Left ventricle myocardium superior (tissue), 1 donor: ENCODE measurements around the gene ADAMTSL1. TPM values are rescaled to one million over a fixed set of nuclear protein-coding genes. Genes with fewer than 3 reads are reported as not detected.
A peak's percentile ranks its signal among the peaks of the same experiment; 100 is the strongest.

ENCODE experiments used
- ATAC-seq: fragments of 200-7000 bp; cut with Tn5 transposase; one replicate; pipeline ENCODE4 v1.9.1; 2020; ENCODE audit warnings: mild to moderate bottlenecking, moderate library complexity
- DNase-seq: peaks from one replicate; pipeline ENCODE4 v3.0.0-alpha.2; 2020
- intact Hi-C: fragments of 100-400 bp; cut with micrococcal nuclease; formaldehyde crosslinking; loops from one replicate; pipeline ENCODE4 v1.11.0; 2022
- total RNA-seq: library from RNA; stranded (reverse); fragmentation: NEBNext Ultra II Directional; extraction: Animal tissue kit (Norgen Biotek cat#: 25700); gene quantifications from one replicate; pipeline ENCODE4 v1.2.1, GENCODE V29; 2021
- donor health status: DM: no; HTN: yes; CAD: no; lungs with severe emphysema.

The ADAMTSL1 gene
- total RNA-seq, 1 donor from 2014 or later = 0.97 TPM

- DNase-seq = no peak
- peak; percentile 41 for ATAC-seq
- intact Hi-C loops = no loop called here
Observed at GRCh38 chr9:18678821-18679590, 205.1 kb downstream of the ADAMTSL1 start.

GRCh38 chr9:18682907-18683306 is 209.0 kb downstream of the ADAMTSL1 start:
- no peak for ATAC-seq
- DNase-seq = no peak
- intact Hi-C loops = no loop called here

DNA sequence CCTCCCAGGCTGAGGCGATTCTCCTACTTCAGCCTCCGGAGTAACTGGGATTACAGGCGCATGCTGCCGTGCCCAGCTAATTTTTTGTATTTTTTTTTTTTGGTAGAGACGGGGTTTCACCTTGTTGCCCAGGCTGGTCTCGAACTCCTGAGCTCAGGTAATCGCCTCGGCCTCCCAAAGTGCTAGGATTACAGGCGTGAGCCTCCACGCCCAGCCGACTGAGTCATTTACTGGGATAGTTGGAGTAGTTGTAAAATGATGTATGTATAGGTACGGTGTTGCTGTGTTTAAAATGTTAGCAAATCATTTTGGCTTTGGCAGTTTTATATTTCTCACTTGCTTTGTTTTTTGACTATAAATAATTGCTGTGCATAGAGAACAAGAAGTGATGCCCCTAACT is 209.4 kb downstream of the ADAMTSL1 start:
- intact Hi-C loops = no loop called here
- no peak for ATAC-seq
- no peak for DNase-seq

- intact Hi-C loops = no loop called here
- ATAC-seq (no peak), DNase-seq (no peak)
Observed at GRCh38 chr9:18683851-18684250, 209.9 kb downstream of the ADAMTSL1 start.

GRCh38 chr9:18684593-18685317 is 210.8 kb downstream of the ADAMTSL1 start:
- DNase-seq (no peak), ATAC-seq (peak; percentile 21)
- intact Hi-C loops = no loop called here

DNA sequence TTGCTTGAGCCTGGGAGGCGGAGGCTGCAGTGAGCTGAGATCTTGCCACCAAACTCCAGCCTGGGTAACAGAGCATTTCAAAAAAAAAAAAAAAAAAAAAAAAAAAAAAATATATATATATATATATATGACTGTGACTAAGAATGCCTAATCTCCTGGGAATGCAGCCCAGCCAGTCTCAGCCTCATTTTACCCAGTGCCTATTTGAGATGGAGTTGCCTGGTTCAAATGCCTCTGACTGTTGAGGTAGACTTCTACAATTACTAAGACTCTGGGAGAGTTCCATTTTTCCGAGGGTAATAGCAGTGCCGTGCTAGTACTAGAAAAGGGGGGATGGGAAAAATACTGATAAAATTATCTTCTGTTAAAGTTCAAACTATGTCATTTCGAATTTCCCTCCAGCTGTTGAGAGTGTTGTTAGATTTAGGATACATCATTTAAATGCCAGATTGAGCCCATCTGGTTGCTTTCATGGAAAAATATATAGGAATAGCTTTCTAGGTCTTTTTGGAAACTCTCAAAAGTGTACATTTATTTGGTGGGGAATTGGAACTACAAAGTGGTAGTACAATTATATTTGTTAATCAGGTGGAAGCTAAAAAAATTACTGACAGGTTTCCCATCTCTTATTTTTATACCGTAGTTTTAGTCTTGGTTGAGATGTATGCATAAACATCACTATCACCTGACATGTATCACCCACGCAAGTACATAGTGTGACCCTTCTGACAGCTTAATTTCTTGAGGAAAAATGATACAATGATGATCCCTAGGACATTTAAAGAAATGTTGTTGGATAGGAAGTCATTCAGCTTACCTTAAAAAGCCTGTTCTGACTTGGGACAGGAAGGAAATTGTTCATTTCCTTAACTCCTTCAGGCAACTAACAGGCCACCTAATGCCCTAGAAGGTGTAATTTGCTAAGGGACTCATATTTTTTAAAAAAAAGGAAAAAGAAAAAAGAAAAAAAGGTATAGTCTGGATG is 214.9 kb downstream of the ADAMTSL1 start:
- intact Hi-C loops = no loop called here
- ATAC-seq (no peak), DNase-seq (no peak)

DNA sequence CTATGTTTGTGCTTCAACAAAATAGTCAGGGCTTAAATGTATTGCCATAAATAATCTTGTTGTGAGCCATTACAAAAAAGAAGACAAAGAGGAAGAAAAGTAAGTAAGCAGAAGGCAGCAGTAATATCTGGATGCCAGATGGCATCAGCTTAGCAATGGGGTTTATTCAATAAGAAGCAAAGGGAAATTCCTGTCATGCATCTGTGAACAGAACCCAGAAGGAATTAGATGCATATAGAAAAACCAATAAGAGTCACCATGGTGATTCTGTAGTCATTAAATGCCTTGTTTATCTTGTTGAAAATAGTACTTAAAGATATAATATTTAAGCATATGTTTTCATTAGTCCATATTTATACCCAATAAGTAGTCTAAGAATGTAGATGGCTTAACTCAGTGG is 216.0 kb downstream of the ADAMTSL1 start:
- intact Hi-C loops = no loop called here
- DNase-seq = no peak
- no peak for ATAC-seq

- DNase-seq (no peak), ATAC-seq (peak; percentile 35)
- intact Hi-C loops = no loop called here
Observed at GRCh38 chr9:18692268-18692667, 218.3 kb downstream of the ADAMTSL1 start.

- DNase-seq (no peak), ATAC-seq (no peak)
- intact Hi-C loops = no loop called here
Observed at GRCh38 chr9:18692962-18693361, 219.0 kb downstream of the ADAMTSL1 start.

- ATAC-seq = no peak
- intact Hi-C loops = no loop called here
Observed at GRCh38 chr9:18694959-18695668, 221.2 kb downstream of the ADAMTSL1 start.

GRCh38 chr9:18698992-18699391 is 225.0 kb downstream of the ADAMTSL1 start:
- ATAC-seq (no peak), DNase-seq (no peak)
- intact Hi-C loops = no loop called here

More at GRCh38 chr9:18694959-18695668, 221.2 kb downstream of the ADAMTSL1 start:
- DNase-seq = no peak

- intact Hi-C loops = no loop called here
- no peak for ATAC-seq
- DNase-seq = no peak
Observed at GRCh38 chr9:18699764-18700163, 225.8 kb downstream of the ADAMTSL1 start.

DNA sequence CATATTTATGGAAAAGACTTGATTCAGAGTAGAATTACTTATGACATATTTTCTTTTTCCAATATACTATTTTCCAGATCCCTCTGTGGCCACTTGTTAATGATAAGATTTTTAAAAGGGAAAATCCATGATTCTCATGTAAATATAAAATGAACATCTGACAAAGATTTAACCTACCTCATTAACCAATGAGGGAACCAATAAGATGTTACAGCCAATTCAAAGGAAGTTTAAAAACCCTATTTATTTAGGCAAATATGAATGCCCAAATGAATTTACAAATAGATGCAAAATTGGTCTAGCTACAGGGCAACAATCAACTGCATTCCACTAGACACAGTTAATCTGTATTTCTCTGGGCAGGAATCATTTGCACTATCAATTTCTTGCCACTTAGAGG is 226.8 kb downstream of the ADAMTSL1 start:
- no peak for ATAC-seq
- no peak for DNase-seq
- intact Hi-C loops = no loop called here

- intact Hi-C loops = no loop called here
- DNase-seq = no peak
- ATAC-seq = peak; percentile 40
Observed at GRCh38 chr9:18703151-18703900, 229.4 kb downstream of the ADAMTSL1 start.

DNA sequence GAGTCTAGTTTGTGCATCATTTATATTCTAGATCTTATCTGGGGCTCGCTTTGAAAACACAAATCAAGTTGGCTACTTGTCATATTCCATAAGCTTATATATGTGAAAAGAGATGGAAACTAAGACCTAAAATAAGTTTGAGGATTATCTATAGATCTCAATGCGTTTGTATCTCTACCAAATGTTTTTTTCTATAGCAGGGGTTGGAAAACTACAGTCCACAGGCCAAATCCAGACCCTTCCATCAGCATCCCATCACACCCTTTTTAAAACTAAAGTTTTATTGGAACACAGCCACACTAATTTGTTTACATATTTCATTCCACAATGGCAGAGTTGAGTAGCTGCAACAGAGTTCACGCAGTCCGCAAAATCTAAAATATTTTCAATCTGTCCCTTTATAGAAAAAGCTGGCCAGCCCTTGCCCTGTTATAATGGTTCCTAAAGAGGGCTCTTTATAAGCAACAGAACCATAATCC is 230.0 kb downstream of the ADAMTSL1 start:
- intact Hi-C loops = no loop called here
- no peak for DNase-seq

GRCh38 chr9:18705796-18706392 is 231.9 kb downstream of the ADAMTSL1 start:
- DNase-seq (no peak), ATAC-seq (no peak)
- intact Hi-C loops = no loop called here

More for the DNA sequence above, 230.0 kb downstream of the ADAMTSL1 start:
- no peak for ATAC-seq

DNA sequence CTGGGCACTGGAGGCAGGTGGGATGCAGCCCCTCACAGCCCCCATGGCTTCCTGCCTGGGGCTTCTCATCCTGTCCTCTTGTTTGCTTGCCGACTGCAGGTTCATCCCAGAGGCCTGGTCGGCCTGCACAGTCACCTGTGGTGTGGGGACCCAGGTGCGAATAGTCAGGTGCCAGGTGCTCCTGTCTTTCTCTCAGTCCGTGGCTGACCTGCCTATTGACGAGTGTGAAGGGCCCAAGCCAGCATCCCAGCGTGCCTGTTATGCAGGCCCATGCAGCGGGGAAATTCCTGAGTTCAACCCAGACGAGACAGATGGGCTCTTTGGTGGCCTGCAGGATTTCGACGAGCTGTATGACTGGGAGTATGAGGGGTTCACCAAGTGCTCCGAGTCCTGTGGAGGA is 232.7 kb downstream of the ADAMTSL1 start:
- no peak for DNase-seq
- ATAC-seq = no peak
- intact Hi-C loops = no loop called here

- peak; percentile 57 for ATAC-seq
- DNase-seq = no peak
- intact Hi-C loops = no loop called here
Observed at GRCh38 chr9:18707061-18707461, 233.1 kb downstream of the ADAMTSL1 start.
